HL-60 (cell line): ENCODE measurements around the gene GPAT3.

Experiments
- GABPA ChIP-seq: IDR thresholded peaks from 2 replicates; pipeline ENCODE4 v1.6.1; 2012; ENCODE audit warnings: low read depth
- POLR2AphosphoS5 ChIP-seq: IDR thresholded peaks from 2 replicates; pipeline ENCODE4 v1.6.1; 2012; ENCODE audit warnings: low read depth
- SPI1 ChIP-seq: IDR thresholded peaks from 2 replicates; pipeline ENCODE4 v1.6.1; 2012; ENCODE audit warnings: low read depth, mild to moderate bottlenecking, borderline replicate concordance
- TF ChIP-seq, protein P1 (sequence below): IDR thresholded peaks from one replicate; pipeline ENCODE4 v1.5.1; 2011; ENCODE audit warnings: low read length, control low read depth, inconsistent platforms; ENCODE audit not compliant: insufficient read depth
- TF ChIP-seq, protein P2 (sequence below): IDR thresholded peaks from 2 replicates; pipeline ENCODE4 v1.6.1; 2012; ENCODE audit warnings: low read depth; ENCODE audit not compliant: insufficient replicate concordance

- TF ChIP-seq, protein P1, sequence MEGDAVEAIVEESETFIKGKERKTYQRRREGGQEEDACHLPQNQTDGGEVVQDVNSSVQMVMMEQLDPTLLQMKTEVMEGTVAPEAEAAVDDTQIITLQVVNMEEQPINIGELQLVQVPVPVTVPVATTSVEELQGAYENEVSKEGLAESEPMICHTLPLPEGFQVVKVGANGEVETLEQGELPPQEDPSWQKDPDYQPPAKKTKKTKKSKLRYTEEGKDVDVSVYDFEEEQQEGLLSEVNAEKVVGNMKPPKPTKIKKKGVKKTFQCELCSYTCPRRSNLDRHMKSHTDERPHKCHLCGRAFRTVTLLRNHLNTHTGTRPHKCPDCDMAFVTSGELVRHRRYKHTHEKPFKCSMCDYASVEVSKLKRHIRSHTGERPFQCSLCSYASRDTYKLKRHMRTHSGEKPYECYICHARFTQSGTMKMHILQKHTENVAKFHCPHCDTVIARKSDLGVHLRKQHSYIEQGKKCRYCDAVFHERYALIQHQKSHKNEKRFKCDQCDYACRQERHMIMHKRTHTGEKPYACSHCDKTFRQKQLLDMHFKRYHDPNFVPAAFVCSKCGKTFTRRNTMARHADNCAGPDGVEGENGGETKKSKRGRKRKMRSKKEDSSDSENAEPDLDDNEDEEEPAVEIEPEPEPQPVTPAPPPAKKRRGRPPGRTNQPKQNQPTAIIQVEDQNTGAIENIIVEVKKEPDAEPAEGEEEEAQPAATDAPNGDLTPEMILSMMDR, result no peak
- TF ChIP-seq GABPA (no peak), POLR2AphosphoS5 (no peak), SPI1 (no peak)
- TF ChIP-seq, protein P2, sequence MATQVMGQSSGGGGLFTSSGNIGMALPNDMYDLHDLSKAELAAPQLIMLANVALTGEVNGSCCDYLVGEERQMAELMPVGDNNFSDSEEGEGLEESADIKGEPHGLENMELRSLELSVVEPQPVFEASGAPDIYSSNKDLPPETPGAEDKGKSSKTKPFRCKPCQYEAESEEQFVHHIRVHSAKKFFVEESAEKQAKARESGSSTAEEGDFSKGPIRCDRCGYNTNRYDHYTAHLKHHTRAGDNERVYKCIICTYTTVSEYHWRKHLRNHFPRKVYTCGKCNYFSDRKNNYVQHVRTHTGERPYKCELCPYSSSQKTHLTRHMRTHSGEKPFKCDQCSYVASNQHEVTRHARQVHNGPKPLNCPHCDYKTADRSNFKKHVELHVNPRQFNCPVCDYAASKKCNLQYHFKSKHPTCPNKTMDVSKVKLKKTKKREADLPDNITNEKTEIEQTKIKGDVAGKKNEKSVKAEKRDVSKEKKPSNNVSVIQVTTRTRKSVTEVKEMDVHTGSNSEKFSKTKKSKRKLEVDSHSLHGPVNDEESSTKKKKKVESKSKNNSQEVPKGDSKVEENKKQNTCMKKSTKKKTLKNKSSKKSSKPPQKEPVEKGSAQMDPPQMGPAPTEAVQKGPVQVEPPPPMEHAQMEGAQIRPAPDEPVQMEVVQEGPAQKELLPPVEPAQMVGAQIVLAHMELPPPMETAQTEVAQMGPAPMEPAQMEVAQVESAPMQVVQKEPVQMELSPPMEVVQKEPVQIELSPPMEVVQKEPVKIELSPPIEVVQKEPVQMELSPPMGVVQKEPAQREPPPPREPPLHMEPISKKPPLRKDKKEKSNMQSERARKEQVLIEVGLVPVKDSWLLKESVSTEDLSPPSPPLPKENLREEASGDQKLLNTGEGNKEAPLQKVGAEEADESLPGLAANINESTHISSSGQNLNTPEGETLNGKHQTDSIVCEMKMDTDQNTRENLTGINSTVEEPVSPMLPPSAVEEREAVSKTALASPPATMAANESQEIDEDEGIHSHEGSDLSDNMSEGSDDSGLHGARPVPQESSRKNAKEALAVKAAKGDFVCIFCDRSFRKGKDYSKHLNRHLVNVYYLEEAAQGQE, result no peak
These were observed 22.8 kb downstream of the GPAT3 start for GRCh38 chr4:83558680-83559079.
